Mammary epithelial cell (primary cell): ENCODE measurements around the gene SNAP25.

Source experiments
- CTCF ChIP-seq, 2 donors: IDR thresholded peaks in 1 of 2; conservative IDR thresholded peaks in 1 of 2; 2 replicates each; pipeline ENCODE4 v1.5.1; 2011 to 2012; ENCODE audit warnings: inconsistent platforms in 2 of 2, low read length in 2 of 2, mild to moderate bottlenecking in 2 of 2, control low read depth in 1 of 2, low read depth in 1 of 2; ENCODE audit not compliant: insufficient read depth in 1 of 2; ENCODE audit errors: extremely low read depth in 1 of 2
- EZH2 ChIP-seq: IDR thresholded peaks from 2 replicates; pipeline ENCODE4 v1.6.1; 2012; ENCODE audit warnings: low read length, inconsistent platforms, borderline replicate concordance

GRCh38 chr20:10312111-10312510 is 93.5 kb downstream of the SNAP25 start:
- TF ChIP-seq CTCF (conservative IDR thresholded peaks at IDR 0.05 in 1 of 2, IDR thresholded peaks at IDR 0.05 in 1 of 2; ENCODE audit: extremely low read depth in 1 of 2, insufficient read depth in 1 of 2, low read depth in 1 of 2, low read length in 2 of 2) (no peak), EZH2 (no peak)
